Measurements from ENCODE around the gene NCKAP1.

NCKAP1 gene

DNA sequence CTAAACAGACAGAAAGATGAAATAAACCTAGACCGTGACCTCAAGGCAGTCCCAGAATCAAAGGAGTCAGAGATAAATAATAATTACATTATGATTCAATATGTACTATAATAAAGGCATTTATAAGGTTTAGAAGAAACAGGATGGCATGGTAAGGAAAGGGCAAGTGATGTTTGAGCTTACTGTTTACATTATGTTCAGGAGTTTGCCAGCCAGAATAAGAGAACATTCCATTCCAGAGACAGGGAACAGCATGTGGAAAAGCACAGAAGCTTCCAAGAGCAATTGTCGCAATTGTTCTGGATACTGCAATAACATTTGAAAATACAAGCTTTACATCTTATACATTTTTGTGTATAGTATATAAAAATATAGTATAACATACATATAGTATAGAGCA lies 121.8 kb downstream of the NCKAP1 start:
- no peak overlapping the region for H2AFZ ChIP-seq (ENCODE audit: low read depth, low read length)
- no peaks in the 10 kb centered on the region for H3K79me2 ChIP-seq (ENCODE audit: insufficient read depth, low read length)
- H3K36me3 ChIP-seq (ENCODE audit: insufficient read depth, low read length) = no peaks in the 10 kb centered on the region
- H3K9ac ChIP-seq (ENCODE audit: low read depth, low read length) = no peak overlapping the region
- DNase-seq (no peak), ATAC-seq (ENCODE audit: insufficient read depth, low read depth) (no peak)
- no peak overlapping the region for H3K27ac ChIP-seq (ENCODE audit: low read length)
- H3K4me1 ChIP-seq (ENCODE audit: insufficient read depth, low read length) = no peaks in the 10 kb centered on the region
- no peak for TF ChIP-seq EZH2 (IDR thresholded peaks at IDR 0.05; ENCODE audit: borderline replicate concordance, low read depth, low read length, severe bottlenecking)
- TF ChIP-seq, protein P1, sequence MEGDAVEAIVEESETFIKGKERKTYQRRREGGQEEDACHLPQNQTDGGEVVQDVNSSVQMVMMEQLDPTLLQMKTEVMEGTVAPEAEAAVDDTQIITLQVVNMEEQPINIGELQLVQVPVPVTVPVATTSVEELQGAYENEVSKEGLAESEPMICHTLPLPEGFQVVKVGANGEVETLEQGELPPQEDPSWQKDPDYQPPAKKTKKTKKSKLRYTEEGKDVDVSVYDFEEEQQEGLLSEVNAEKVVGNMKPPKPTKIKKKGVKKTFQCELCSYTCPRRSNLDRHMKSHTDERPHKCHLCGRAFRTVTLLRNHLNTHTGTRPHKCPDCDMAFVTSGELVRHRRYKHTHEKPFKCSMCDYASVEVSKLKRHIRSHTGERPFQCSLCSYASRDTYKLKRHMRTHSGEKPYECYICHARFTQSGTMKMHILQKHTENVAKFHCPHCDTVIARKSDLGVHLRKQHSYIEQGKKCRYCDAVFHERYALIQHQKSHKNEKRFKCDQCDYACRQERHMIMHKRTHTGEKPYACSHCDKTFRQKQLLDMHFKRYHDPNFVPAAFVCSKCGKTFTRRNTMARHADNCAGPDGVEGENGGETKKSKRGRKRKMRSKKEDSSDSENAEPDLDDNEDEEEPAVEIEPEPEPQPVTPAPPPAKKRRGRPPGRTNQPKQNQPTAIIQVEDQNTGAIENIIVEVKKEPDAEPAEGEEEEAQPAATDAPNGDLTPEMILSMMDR (IDR thresholded peaks at IDR 0.05; ENCODE audit: borderline replicate concordance, extremely low read depth, low read length, poor library complexity, severe bottlenecking) = no peak
- no peaks in the 10 kb centered on the region for H3K9me3 ChIP-seq (ENCODE audit: insufficient read depth, low read length, severe bottlenecking)
- no peak overlapping the region for H3K4me3 ChIP-seq (ENCODE audit: low read depth in 1 of 2, low read length in 2 of 2)
- H4K20me1 ChIP-seq (ENCODE audit: insufficient read depth, low read length) = no peaks in the 10 kb centered on the region
- no peaks in the 10 kb centered on the region for H3K27me3 ChIP-seq (ENCODE audit: insufficient read depth, low read length, poor library complexity)
- no peak overlapping the region for H3K4me2 ChIP-seq (ENCODE audit: insufficient read depth, low read length)

DNA sequence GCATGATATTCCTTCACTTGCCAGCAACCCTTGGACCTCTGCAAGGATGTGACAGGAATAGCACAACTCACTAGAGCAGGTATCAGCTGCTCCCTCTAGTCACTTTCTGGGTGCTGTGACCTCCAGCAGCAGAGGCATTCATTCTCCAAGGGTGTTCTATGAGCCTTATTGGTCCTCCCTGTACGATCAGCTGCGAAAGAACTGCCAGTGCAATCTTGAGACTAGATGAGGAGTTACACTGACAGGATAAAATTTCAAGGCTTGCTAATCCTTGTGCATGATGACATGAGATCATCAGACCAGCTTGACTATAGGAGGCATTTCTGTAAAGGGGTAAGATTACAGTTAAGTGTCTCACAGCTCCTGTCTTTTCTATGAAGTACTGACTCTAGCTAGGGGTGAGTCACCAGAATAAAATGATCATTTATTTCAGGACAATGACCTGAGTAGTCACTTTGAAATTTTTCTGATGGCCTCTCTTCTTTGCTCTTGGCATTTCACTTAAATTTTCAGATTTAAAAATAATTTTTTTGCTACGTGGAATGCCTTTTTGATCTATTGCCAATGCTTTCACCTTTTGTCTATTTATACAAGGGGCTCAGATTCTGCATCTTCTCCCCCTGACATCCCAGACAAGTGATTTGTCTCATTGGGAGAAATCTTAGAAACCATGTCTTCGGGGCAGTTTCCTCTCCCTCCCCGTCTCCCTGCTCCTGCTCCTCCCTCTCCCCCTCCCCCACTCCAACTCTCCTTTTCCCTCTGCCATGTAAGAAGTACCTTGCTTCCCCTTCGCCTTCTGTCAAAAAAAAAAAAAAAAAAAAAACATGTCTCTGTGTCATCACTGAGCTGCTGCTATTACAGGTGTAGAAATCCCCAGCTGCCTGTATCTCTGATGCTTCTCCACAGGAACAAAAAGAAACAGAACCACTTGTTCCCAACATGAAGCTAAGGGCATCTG lies 122.6 kb downstream of the NCKAP1 start:
- Histone ChIP-seq H3K4me1 (ENCODE audit: insufficient read depth, low read length) (no peaks in the 10 kb centered on the region), H3K9ac (ENCODE audit: low read depth, low read length) (no peak overlapping the region), H3K36me3 (ENCODE audit: insufficient read depth, low read length) (no peaks in the 10 kb centered on the region), H3K4me3 (ENCODE audit: low read depth in 1 of 2, low read length in 2 of 2) (no peak overlapping the region), H3K79me2 (ENCODE audit: insufficient read depth, low read length) (no peaks in the 10 kb centered on the region), H2AFZ (ENCODE audit: low read depth, low read length) (no peak overlapping the region), H4K20me1 (ENCODE audit: insufficient read depth, low read length) (no peaks in the 10 kb centered on the region), H3K9me3 (ENCODE audit: insufficient read depth, low read length, severe bottlenecking) (no peaks in the 10 kb centered on the region), H3K27me3 (ENCODE audit: insufficient read depth, low read length, poor library complexity) (no peaks in the 10 kb centered on the region), H3K27ac (ENCODE audit: low read length) (no peak overlapping the region), H3K4me2 (ENCODE audit: insufficient read depth, low read length) (no peak overlapping the region)
- TF ChIP-seq, protein P1 (IDR thresholded peaks at IDR 0.05; ENCODE audit: borderline replicate concordance, extremely low read depth, low read length, poor library complexity, severe bottlenecking) = no peak
- TF ChIP-seq EZH2 (IDR thresholded peaks at IDR 0.05; ENCODE audit: borderline replicate concordance, low read depth, low read length, severe bottlenecking) = no peak
- DNase-seq (no peak), ATAC-seq (ENCODE audit: insufficient read depth, low read depth) (no peak)

DNA sequence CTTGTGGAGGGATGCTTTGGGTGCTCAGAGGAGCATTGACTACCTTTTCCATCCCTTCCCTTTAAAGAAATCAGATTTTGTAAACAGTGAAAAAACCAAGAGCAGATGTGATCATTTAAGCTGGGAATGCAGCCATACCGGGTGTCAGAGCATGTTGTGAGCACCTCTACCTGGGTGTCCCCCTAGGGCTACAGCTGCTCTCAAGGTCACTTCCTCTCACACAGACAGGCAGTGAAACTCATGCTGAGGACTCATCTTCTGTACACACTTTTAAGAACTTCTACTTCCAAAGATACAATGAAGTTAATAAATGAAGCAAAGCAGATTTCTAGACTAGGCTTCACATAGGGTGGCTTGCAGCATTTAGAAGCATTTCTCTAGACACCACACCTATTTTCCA lies 123.4 kb downstream of the NCKAP1 start:
- no peak overlapping the region for H3K27ac ChIP-seq (ENCODE audit: low read length)
- no peaks in the 10 kb centered on the region for H3K9me3 ChIP-seq (ENCODE audit: insufficient read depth, low read length, severe bottlenecking)
- no peaks in the 10 kb centered on the region for H3K79me2 ChIP-seq (ENCODE audit: insufficient read depth, low read length)
- TF ChIP-seq, protein P1 (IDR thresholded peaks at IDR 0.05; ENCODE audit: borderline replicate concordance, extremely low read depth, low read length, poor library complexity, severe bottlenecking) = no peak
- TF ChIP-seq EZH2 (IDR thresholded peaks at IDR 0.05; ENCODE audit: borderline replicate concordance, low read depth, low read length, severe bottlenecking) = no peak
- H3K9ac ChIP-seq (ENCODE audit: low read depth, low read length) = no peak overlapping the region
- ATAC-seq (ENCODE audit: insufficient read depth, low read depth) = no peak
- H2AFZ ChIP-seq (ENCODE audit: low read depth, low read length) = no peak overlapping the region
- no peaks in the 10 kb centered on the region for H3K36me3 ChIP-seq (ENCODE audit: insufficient read depth, low read length)
- no peak overlapping the region for H3K4me3 ChIP-seq (ENCODE audit: low read depth in 1 of 2, low read length in 2 of 2)
- no peaks in the 10 kb centered on the region for H3K27me3 ChIP-seq (ENCODE audit: insufficient read depth, low read length, poor library complexity)
- DNase-seq = no peak
- H3K4me1 ChIP-seq (ENCODE audit: insufficient read depth, low read length) = no peaks in the 10 kb centered on the region
- H3K4me2 ChIP-seq (ENCODE audit: insufficient read depth, low read length) = no peak overlapping the region
- H4K20me1 ChIP-seq (ENCODE audit: insufficient read depth, low read length) = no peaks in the 10 kb centered on the region
